Upper lobe of left lung (tissue), 6 donors: ENCODE data around the gene RNF168. TPM values are rescaled to one million over a fixed set of nuclear protein-coding genes. Genes with fewer than 3 reads are reported as not detected.
"Not testable (repeated sequence)": the region's sequence is repeated elsewhere in the genome, so short reads cannot be mapped to it uniquely, and the experiment has no call there.

Source experiments
- ATAC-seq, 2 donors: fragments of 200-7000 bp; cut with Tn5 transposase; one replicate each; pipeline ENCODE4 v1.9.1; 2022; ENCODE audit warnings: mild to moderate bottlenecking in 2 of 2, moderate library complexity in 2 of 2; ENCODE audit not compliant: low FRiP score in 2 of 2
- DNase-seq, 2 donors: peaks; one replicate each; pipeline ENCODE4 v3.0.0-alpha.2; 2019 to 2020
- H3K27ac ChIP-seq, 4 donors: fragments of 200-600 bp; sonication (generic); one replicate each; pipeline ENCODE4 v1.5.1; 2016 to 2019
- H3K27me3 ChIP-seq, 4 donors: fragments of 200-600 bp; sonication (generic); one replicate each; pipeline ENCODE4 v1.5.1; 2017 to 2019
- H3K36me3 ChIP-seq, 4 donors: fragments of 200-600 bp; sonication (generic); one replicate each; pipeline ENCODE4 v1.5.1; 2016 to 2019
- H3K4me1 ChIP-seq, 4 donors: fragments of 200-600 bp; sonication (generic); one replicate each; pipeline ENCODE4 v1.5.1; 2018 to 2019
- H3K4me3 ChIP-seq, 4 donors: fragments of 200-600 bp; sonication (generic); one replicate each; pipeline ENCODE4 v1.5.1; 2017 to 2019; ENCODE audit warnings: mild to moderate bottlenecking in 2 of 4, moderate library complexity in 1 of 4
- H3K9me3 ChIP-seq, 4 donors: fragments of 200-600 bp; sonication (generic); one replicate each; pipeline ENCODE4 v1.5.1; 2018 to 2019
- EP300 ChIP-seq, 4 donors: sonication (generic); formaldehyde crosslinking; IDR thresholded peaks; one replicate each; pipeline ENCODE4 v1.5.1; 2017; ENCODE audit warnings: antibody characterized with exemption in 4 of 4, control low read depth in 2 of 4
- POLR2A ChIP-seq, 4 donors: fragments of 450-650 bp; IDR thresholded peaks; one replicate each; pipeline ENCODE4 v1.5.1; 2016 to 2017; ENCODE audit warnings: antibody characterized with exemption in 4 of 4, mild to moderate bottlenecking in 2 of 4
- POLR2AphosphoS5 ChIP-seq, 2 donors: sonication (generic); formaldehyde crosslinking; IDR thresholded peaks; one replicate each; pipeline ENCODE4 v1.5.1; 2017; ENCODE audit warnings: antibody characterized with exemption in 2 of 2
- WGBS, 2 donors: methylation state at CpG; one replicate each; pipeline ENCODE4 v1.1.5; 2017 to 2018; 5-methylcytosine and 5-hydroxymethylcytosine counted together
- total RNA-seq, 6 donors: library from RNA; depleted of rRNA in 4 of 6; stranded (reverse); fragments of >200 nt in 4 of 6; gene quantifications; one replicate each; pipeline versions ENCODE4 v1.1.0 to v1.2.1, GENCODE V29; 2016 to 2021
- TF ChIP-seq, protein P1 (sequence below), 6 experiments: fragments of 450-650 bp in 4 of 6; fragments of 200-600 bp in 2 of 6; sonication (generic) in 2 of 6; IDR thresholded peaks; one replicate each; pipeline ENCODE4 v1.5.1; 2016 to 2019; ENCODE audit warnings: antibody characterized with exemption in 6 of 6
- donor health status: DM: no; HTN: no; CAD: no; lungs with moderate emphysema.
- donor health status: DM: no; HTN: yes; CAD: no; lungs with severe emphysema.

The RNF168 gene
- total RNA-seq, 6 donors from 2014 or later = 22.2 to 33.5 (median 26.6) TPM

DNA sequence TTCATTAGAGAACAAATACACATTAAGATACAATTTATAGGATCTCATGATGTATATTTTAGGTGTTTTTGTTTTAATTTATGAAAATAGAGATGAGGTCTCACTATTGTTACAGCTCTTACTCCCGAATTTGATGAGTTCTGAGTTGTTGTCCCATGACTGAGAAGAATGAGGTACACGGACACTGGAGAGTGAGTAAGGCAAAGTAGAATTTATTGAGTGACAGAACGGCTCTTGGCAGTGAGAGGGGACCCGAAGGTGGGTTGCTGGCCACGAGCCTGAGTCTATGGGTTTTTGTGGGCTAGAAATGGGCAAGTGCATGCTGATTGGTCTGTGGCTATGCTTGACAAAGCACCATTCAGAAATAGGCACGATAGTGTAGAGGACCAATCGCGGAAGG, 3.1 kb upstream of the RNF168 start:
- Histone ChIP-seq H3K4me3 (no peak overlapping the region), H3K27ac (no peak overlapping the region), H3K9me3 (no peaks in the 10 kb centered on the region), H3K4me1 (peaks cover 0 to 7% (median 4%) of the 10 kb centered on the region in 4 donors), H3K36me3 (no peaks in the 10 kb centered on the region), H3K27me3 (no peaks in the 10 kb centered on the region)
- DNase-seq (no peak), ATAC-seq (no peak)
- no peak for TF ChIP-seq EP300 (IDR thresholded peaks at IDR 0.05)
- 90 to 94% methylated on average over 8 of the region's 8 CpGs for WGBS, 2 donors

DNA sequence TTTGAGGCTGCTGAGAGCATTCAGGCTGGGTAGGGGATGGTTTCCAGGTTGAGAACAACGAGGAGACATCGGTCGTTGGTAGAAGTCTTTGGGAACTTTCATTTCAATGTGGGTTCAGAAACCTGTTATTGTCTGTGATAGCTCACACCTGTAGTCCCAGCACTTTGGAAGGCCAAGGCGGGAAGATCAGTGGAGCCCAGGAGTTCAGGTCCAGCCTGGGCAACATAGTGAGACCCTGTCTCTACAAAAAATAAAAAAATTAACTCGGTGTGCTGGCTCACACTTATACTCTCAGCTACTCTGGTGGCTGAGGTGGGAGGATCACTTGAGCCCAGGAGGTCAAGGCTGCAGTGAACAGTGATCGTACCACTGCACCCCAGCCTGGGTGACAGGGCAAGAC, 988 bp upstream of the RNF168 start:
- Histone ChIP-seq H3K27me3 (no peaks in the 10 kb centered on the region), H3K4me3 (peak overlapping the region in 1 of 4 donors; percentile 93), H3K9me3 (no peaks in the 10 kb centered on the region), H3K4me1 (peaks cover 11 to 27% (median 13%) of the 10 kb centered on the region in 4 donors), H3K36me3 (no peaks in the 10 kb centered on the region), H3K27ac (peak overlapping the region in 3 of 4 donors; percentile 93 to 98 (median 96))
- TF ChIP-seq POLR2AphosphoS5 (IDR thresholded peaks at IDR 0.05) (no peak), EP300 (IDR thresholded peaks at IDR 0.05) (no peak), POLR2A (IDR thresholded peaks at IDR 0.05) (no peak)
- TF ChIP-seq, protein P1, sequence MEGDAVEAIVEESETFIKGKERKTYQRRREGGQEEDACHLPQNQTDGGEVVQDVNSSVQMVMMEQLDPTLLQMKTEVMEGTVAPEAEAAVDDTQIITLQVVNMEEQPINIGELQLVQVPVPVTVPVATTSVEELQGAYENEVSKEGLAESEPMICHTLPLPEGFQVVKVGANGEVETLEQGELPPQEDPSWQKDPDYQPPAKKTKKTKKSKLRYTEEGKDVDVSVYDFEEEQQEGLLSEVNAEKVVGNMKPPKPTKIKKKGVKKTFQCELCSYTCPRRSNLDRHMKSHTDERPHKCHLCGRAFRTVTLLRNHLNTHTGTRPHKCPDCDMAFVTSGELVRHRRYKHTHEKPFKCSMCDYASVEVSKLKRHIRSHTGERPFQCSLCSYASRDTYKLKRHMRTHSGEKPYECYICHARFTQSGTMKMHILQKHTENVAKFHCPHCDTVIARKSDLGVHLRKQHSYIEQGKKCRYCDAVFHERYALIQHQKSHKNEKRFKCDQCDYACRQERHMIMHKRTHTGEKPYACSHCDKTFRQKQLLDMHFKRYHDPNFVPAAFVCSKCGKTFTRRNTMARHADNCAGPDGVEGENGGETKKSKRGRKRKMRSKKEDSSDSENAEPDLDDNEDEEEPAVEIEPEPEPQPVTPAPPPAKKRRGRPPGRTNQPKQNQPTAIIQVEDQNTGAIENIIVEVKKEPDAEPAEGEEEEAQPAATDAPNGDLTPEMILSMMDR (IDR thresholded peaks at IDR 0.05) = no peak
- no peak for DNase-seq
- 90 to 95% methylated on average over 6 of the region's 6 CpGs for WGBS, 2 donors
- no peak for ATAC-seq

- H3K27me3 ChIP-seq, ATAC-seq, H3K9me3 ChIP-seq, DNase-seq, H3K36me3 ChIP-seq: not testable (repeated sequence)
- peak overlapping the region; percentile 93 to 98 (median 96) for H3K27ac ChIP-seq
- H3K4me1 ChIP-seq = peaks cover 14 to 32% (median 16%) of the 10 kb centered on the region in 4 donors
- 21 to 24% methylated on average over 7 of the region's 7 CpGs for WGBS, 2 donors
- H3K4me3 ChIP-seq = peak overlapping the region; percentile 58 to 99 (median 94)
These were observed 470 bp upstream of the RNF168 start for GRCh38 chr3:196504077-196504398.

GRCh38 chr3:196502775-196503195, 783 bp downstream of the RNF168 start:
- DNase-seq (peak in 1 of 2 donors; percentile 38), ATAC-seq (peak; percentile 79 to 84)
- Histone ChIP-seq H3K9me3 (no peaks in the 10 kb centered on the region), H3K4me1 (peaks cover 14 to 41% (median 19%) of the 10 kb centered on the region in 4 donors), H3K36me3 (peaks cover 0 to 3% (median 0%) of the 10 kb centered on the region in 4 donors), H3K27ac (peak overlapping the region; percentile 93 to 98 (median 96)), H3K27me3 (no peaks in the 10 kb centered on the region), H3K4me3 (peak overlapping the region; percentile 58 to 99 (median 94))
- WGBS, 2 donors = 1% methylated on average over 21 to 27 of the region's 27 CpGs
- TF ChIP-seq, protein P1 (IDR thresholded peaks at IDR 0.05) = peak in 1 of 6 experiments; percentile 28
- no peak for TF ChIP-seq POLR2A (IDR thresholded peaks at IDR 0.05)
- TF ChIP-seq EP300 (IDR thresholded peaks at IDR 0.05) = no peak
- peak; percentile 23 to 54 for TF ChIP-seq POLR2AphosphoS5 (IDR thresholded peaks at IDR 0.05)

GRCh38 chr3:196501316-196502044, 2.1 kb downstream of the RNF168 start:
- DNase-seq = no peak
- WGBS, 2 donors = 11 to 12% methylated on average over 14 of the region's 14 CpGs
- TF ChIP-seq POLR2AphosphoS5 (IDR thresholded peaks at IDR 0.05) (no peak), POLR2A (IDR thresholded peaks at IDR 0.05) (no peak), EP300 (IDR thresholded peaks at IDR 0.05) (no peak)
- TF ChIP-seq, protein P1 (IDR thresholded peaks at IDR 0.05) = no peak
- Histone ChIP-seq H3K27ac (peak overlapping the region; percentile 54 to 96 (median 94)), H3K36me3 (peaks cover 0 to 3% (median 0%) of the 10 kb centered on the region in 4 donors), H3K4me1 (peaks cover 14 to 41% (median 19%) of the 10 kb centered on the region in 4 donors), H3K27me3 (no peaks in the 10 kb centered on the region), H3K9me3 (no peaks in the 10 kb centered on the region), H3K4me3 (peak overlapping the region; percentile 58 to 99 (median 94))
- no peak for ATAC-seq
